SK-N-SH (cell line): ENCODE measurements around the gene PNLDC1. TPM values are rescaled to one million over a fixed set of nuclear protein-coding genes. Genes with fewer than 3 reads are reported as not detected.

Experiments
- CTCF ChIA-PET: fragments of 300-600, 350-600 bp; formaldehyde crosslinking; extraction: SDS; loops from one replicate; lab custom pipeline; 2021; lab: Yijun Ruan, JAX
- POLR2A ChIA-PET: fragments of 350-600 bp; sonication (Branson Sonifier 250); formaldehyde crosslinking; extraction: SDS; loops from one replicate; lab custom pipeline; 2020; ENCODE audit warnings: antibody characterized with exemption, inconsistent platforms; lab: Yijun Ruan, JAX
- DNase-seq: peaks from one replicate; pipeline ENCODE4 v3.0.0; 2012
- H2AFZ ChIP-seq: fragments of 200-600 bp; sonication (generic); 2 replicates; pipeline ENCODE4 v1.8.1; 2016; ENCODE audit warnings: antibody characterized with exemption, mild to moderate bottlenecking, low read depth
- H3F3A ChIP-seq: fragments of 200-600 bp; sonication (generic); replicated peaks from 2 replicates; pipeline ENCODE3; 2016; ENCODE audit warnings: antibody characterized with exemption, mild to moderate bottlenecking; ENCODE audit not compliant: insufficient read depth
- H3K27ac ChIP-seq, 2 experiments: fragments of 200-500 bp in 1 of 2; fragments of 200-600 bp in 1 of 2; sonication (Bioruptor generic) in 1 of 2; sonication (generic), shearing (Covaris generic) in 1 of 2; 2 replicates each; pipeline versions ENCODE4 v1.5.1 to v1.6.1; 2014 to 2016; ENCODE audit warnings: low read depth in 2 of 2, inconsistent platforms in 1 of 2, low read length in 1 of 2, mild to moderate bottlenecking in 1 of 2, mixed read lengths in 1 of 2
- H3K27me3 ChIP-seq: fragments of 200-600 bp; sonication (generic), shearing (Covaris generic); 2 replicates; pipeline ENCODE4 v1.6.1; 2016; ENCODE audit warnings: mixed run types; ENCODE audit not compliant: insufficient read depth
- H3K36me3 ChIP-seq, 2 experiments: fragments of 200-500 bp in 1 of 2; fragments of 200-600 bp in 1 of 2; sonication (Bioruptor generic) in 1 of 2; sonication (generic) in 1 of 2; replicated peaks in 1 of 2; 2 replicates each; pipeline versions ENCODE3 to v1.5.1; 2014 to 2016; ENCODE audit warnings: low read length in 1 of 2, mild to moderate bottlenecking in 1 of 2; ENCODE audit not compliant: insufficient read depth in 2 of 2, control insufficient read depth in 1 of 2
- H3K4me1 ChIP-seq, 2 experiments: fragments of 200-500 bp in 1 of 2; fragments of 200-600 bp in 1 of 2; sonication (Bioruptor generic) in 1 of 2; sonication (generic), shearing (Covaris generic) in 1 of 2; 2 replicates each; pipeline versions ENCODE4 v1.5.1 to v1.6.1; 2014 to 2016; ENCODE audit warnings: low read depth in 1 of 2, low read length in 1 of 2, mixed run types in 1 of 2; ENCODE audit not compliant: insufficient read depth in 2 of 2, control insufficient read depth in 1 of 2
- H3K4me2 ChIP-seq: fragments of 200-600 bp; sonication (generic), shearing (Covaris generic); 2 replicates; pipeline ENCODE4 v1.6.1; 2017; ENCODE audit warnings: mixed run types
- H3K4me3 ChIP-seq, 2 experiments: fragments of 200-500 bp in 1 of 2; fragments of 200-600 bp in 1 of 2; sonication (Bioruptor generic) in 1 of 2; sonication (generic), shearing (Covaris generic) in 1 of 2; 2 replicates each; pipeline versions ENCODE4 v1.5.1 to v1.8.1; 2014 to 2016; ENCODE audit warnings: low read depth in 2 of 2, inconsistent platforms in 1 of 2, low read length in 1 of 2, mild to moderate bottlenecking in 1 of 2, mixed read lengths in 1 of 2, moderate library complexity in 1 of 2
- H3K79me2 ChIP-seq: fragments of 200-600 bp; sonication (generic); 2 replicates; pipeline ENCODE4 v1.8.1; 2017; ENCODE audit warnings: mild to moderate bottlenecking; ENCODE audit not compliant: insufficient read depth
- H3K9ac ChIP-seq: fragments of 200-600 bp; sonication (generic); 2 replicates; pipeline ENCODE4 v1.6.1; 2017; ENCODE audit warnings: mixed run types
- H3K9me2 ChIP-seq: fragments of 200-600 bp; sonication (generic); 2 replicates; pipeline ENCODE4 v1.6.1; 2017; ENCODE audit warnings: mixed run types
- H3K9me3 ChIP-seq: fragments of 200-600 bp; sonication (generic); 2 replicates; pipeline ENCODE4 v1.6.1; 2017; ENCODE audit warnings: mixed run types, mild to moderate bottlenecking, moderate library complexity
- H4K20me1 ChIP-seq: fragments of 200-600 bp; sonication (generic); 2 replicates; pipeline ENCODE4 v1.6.1; 2017; ENCODE audit warnings: mild to moderate bottlenecking, mixed run types; ENCODE audit not compliant: insufficient read depth
- CHD2 ChIP-seq: fragments of 150-350 bp; IDR thresholded peaks from 2 replicates; pipeline ENCODE4 v1.6.1; 2018; ENCODE audit warnings: low read length; ENCODE audit not compliant: partially characterized antibody
- EZH2phosphoT487 ChIP-seq: fragments of 200-600 bp; sonication (generic); IDR thresholded peaks from 2 replicates; pipeline ENCODE4 v1.6.1; 2017; ENCODE audit warnings: low read depth, mixed run types, mild to moderate bottlenecking, antibody characterized with exemption, moderate library complexity, borderline replicate concordance
- FOSL2 ChIP-seq: IDR thresholded peaks from 2 replicates; pipeline ENCODE4 v1.4.0; 2012; ENCODE audit warnings: low read depth, mild to moderate bottlenecking, moderate library complexity, borderline replicate concordance
- FOXM1 ChIP-seq: IDR thresholded peaks from 2 replicates; pipeline ENCODE4 v1.4.0; 2012; ENCODE audit warnings: low read depth, mild to moderate bottlenecking
- GABPA ChIP-seq: IDR thresholded peaks from 2 replicates; pipeline ENCODE4 v1.4.0; 2012; ENCODE audit warnings: low read depth, mild to moderate bottlenecking
- MEF2A ChIP-seq: IDR thresholded peaks from 2 replicates; pipeline ENCODE4 v1.4.0; 2012; ENCODE audit warnings: low read depth, borderline replicate concordance
- NRF1 ChIP-seq: IDR thresholded peaks from 2 replicates; pipeline ENCODE4 v1.6.1; 2012; ENCODE audit warnings: low read depth, mild to moderate bottlenecking, low read length
- PBX3 ChIP-seq: IDR thresholded peaks from 2 replicates; pipeline ENCODE4; 2012
- RAD21 ChIP-seq: IDR thresholded peaks from 2 replicates; pipeline ENCODE4 v1.6.1; 2012; ENCODE audit warnings: mild to moderate bottlenecking, low read length
- RXRA ChIP-seq: IDR thresholded peaks from 2 replicates; pipeline ENCODE4 v1.4.0; 2012; ENCODE audit warnings: low read depth, mild to moderate bottlenecking, borderline replicate concordance
- SIN3A ChIP-seq: IDR thresholded peaks from 2 replicates; pipeline ENCODE4 v1.6.1; 2012; ENCODE audit warnings: low read depth, mild to moderate bottlenecking, low read length, moderate library complexity, borderline replicate concordance
- TCF12 ChIP-seq: IDR thresholded peaks from 2 replicates; pipeline ENCODE4 v1.4.0; 2012
- TEAD4 ChIP-seq: IDR thresholded peaks from 2 replicates; pipeline ENCODE4 v1.4.0; 2012; ENCODE audit warnings: mild to moderate bottlenecking, borderline replicate concordance; ENCODE audit not compliant: insufficient read depth
- USF1 ChIP-seq: IDR thresholded peaks from 2 replicates; pipeline ENCODE4 v1.4.0; 2012; ENCODE audit warnings: low read depth, borderline replicate concordance
- YY1 ChIP-seq: IDR thresholded peaks from 2 replicates; pipeline ENCODE4 v1.4.0; 2012; ENCODE audit warnings: low read depth, mild to moderate bottlenecking
- WGBS: methylation state at CpG from one replicate; pipeline ENCODE4 v1.1.6; 2017; ENCODE audit warnings: low lambda C conversion rate; 5-methylcytosine and 5-hydroxymethylcytosine counted together
- polyA plus RNA-seq, 3 experiments: library from polyadenylated mRNA; depleted of rRNA; stranded (reverse); fragments of >200 nt; gene quantifications; 2 replicates each; pipeline ENCODE4 v1.2.3, GENCODE V29; 2012
- TF ChIP-seq, protein P1 (sequence below): fragments of 150-350 bp; IDR thresholded peaks from 2 replicates; pipeline ENCODE4 v1.6.1; 2016; ENCODE audit warnings: mild to moderate bottlenecking, low read depth, low read length
- TF ChIP-seq, protein P2 (sequence below): IDR thresholded peaks from 2 replicates; pipeline ENCODE4 v1.4.0; 2012; ENCODE audit warnings: low read depth

The PNLDC1 gene
- polyA plus RNA-seq, 1 of the 3 experiments (the other 2 are of a cell fraction), result not detected

GRCh38 chr6:159854959-159855358 lies 54.9 kb downstream of the PNLDC1 start:
- POLR2A ChIA-PET, result no interaction called here
- Histone ChIP-seq H3K9ac (no peak overlapping the region), H3K27me3 (peaks cover 4% of the 10 kb centered on the region), H3F3A (no peaks in the 10 kb centered on the region), H3K27ac (no peak overlapping the region), H4K20me1 (no peaks in the 10 kb centered on the region), H3K9me2 (no peaks in the 10 kb centered on the region), H3K4me1 (no peaks in the 10 kb centered on the region), H3K36me3 (peaks cover 0 to 5% of the 10 kb centered on the region in 2 experiments), H3K4me3 (no peak overlapping the region), H3K9me3 (0 out of 2 replicates have a peak, but pooled peaks cover 7% of the 10 kb centered on the region), H2AFZ (no peak overlapping the region), H3K79me2 (no peaks in the 10 kb centered on the region), H3K4me2 (no peak overlapping the region)
- DNase-seq, result no peak
- TF ChIP-seq RXRA (no peak), FOXM1 (no peak), EZH2phosphoT487 (no peak), MEF2A (no peak), RAD21 (no peak), GABPA (no peak), TEAD4 (no peak), YY1 (no peak), NRF1 (no peak), PBX3 (no peak), TCF12 (no peak), FOSL2 (no peak), USF1 (no peak), SIN3A (no peak), CHD2 (no peak)
- TF ChIP-seq, protein P1, sequence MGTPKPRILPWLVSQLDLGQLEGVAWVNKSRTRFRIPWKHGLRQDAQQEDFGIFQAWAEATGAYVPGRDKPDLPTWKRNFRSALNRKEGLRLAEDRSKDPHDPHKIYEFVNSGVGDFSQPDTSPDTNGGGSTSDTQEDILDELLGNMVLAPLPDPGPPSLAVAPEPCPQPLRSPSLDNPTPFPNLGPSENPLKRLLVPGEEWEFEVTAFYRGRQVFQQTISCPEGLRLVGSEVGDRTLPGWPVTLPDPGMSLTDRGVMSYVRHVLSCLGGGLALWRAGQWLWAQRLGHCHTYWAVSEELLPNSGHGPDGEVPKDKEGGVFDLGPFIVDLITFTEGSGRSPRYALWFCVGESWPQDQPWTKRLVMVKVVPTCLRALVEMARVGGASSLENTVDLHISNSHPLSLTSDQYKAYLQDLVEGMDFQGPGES, result no peak
- TF ChIP-seq, protein P2, sequence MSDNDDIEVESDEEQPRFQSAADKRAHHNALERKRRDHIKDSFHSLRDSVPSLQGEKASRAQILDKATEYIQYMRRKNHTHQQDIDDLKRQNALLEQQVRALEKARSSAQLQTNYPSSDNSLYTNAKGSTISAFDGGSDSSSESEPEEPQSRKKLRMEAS, result no peak
- 39% methylated on average over 3 of the region's 3 CpGs for WGBS
- CTCF ChIA-PET, result interaction anchor here (0.6 to 4.3 kb wide), 2 partner anchors 8 to 216 kb away, joined by 3 to 18 read pairs; no protein-coding TSS in a partner anchor
